SK-N-SH (cell line): ENCODE results near the gene VTCN1. TPM values are rescaled to one million over a fixed set of nuclear protein-coding genes. Genes with fewer than 3 reads are reported as not detected.

Source experiments
- CTCF ChIA-PET: fragments of 300-600, 350-600 bp; formaldehyde crosslinking; extraction: SDS; loops from one replicate; lab custom pipeline; 2021; lab: Yijun Ruan, JAX
- POLR2A ChIA-PET: fragments of 350-600 bp; sonication (Branson Sonifier 250); formaldehyde crosslinking; extraction: SDS; loops from one replicate; lab custom pipeline; 2020; ENCODE audit warnings: antibody characterized with exemption, inconsistent platforms; lab: Yijun Ruan, JAX
- DNase-seq: peaks from one replicate; pipeline ENCODE4 v3.0.0; 2012
- H2AFZ ChIP-seq: fragments of 200-600 bp; sonication (generic); 2 replicates; pipeline ENCODE4 v1.8.1; 2016; ENCODE audit warnings: antibody characterized with exemption, mild to moderate bottlenecking, low read depth
- H3F3A ChIP-seq: fragments of 200-600 bp; sonication (generic); replicated peaks from 2 replicates; pipeline ENCODE3; 2016; ENCODE audit warnings: antibody characterized with exemption, mild to moderate bottlenecking; ENCODE audit not compliant: insufficient read depth
- H3K27ac ChIP-seq, 2 experiments: fragments of 200-500 bp in 1 of 2; fragments of 200-600 bp in 1 of 2; sonication (Bioruptor generic) in 1 of 2; sonication (generic), shearing (Covaris generic) in 1 of 2; 2 replicates each; pipeline versions ENCODE4 v1.5.1 to v1.6.1; 2014 to 2016; ENCODE audit warnings: low read depth in 2 of 2, inconsistent platforms in 1 of 2, low read length in 1 of 2, mild to moderate bottlenecking in 1 of 2, mixed read lengths in 1 of 2
- H3K27me3 ChIP-seq: fragments of 200-600 bp; sonication (generic), shearing (Covaris generic); 2 replicates; pipeline ENCODE4 v1.6.1; 2016; ENCODE audit warnings: mixed run types; ENCODE audit not compliant: insufficient read depth
- H3K36me3 ChIP-seq, 2 experiments: fragments of 200-500 bp in 1 of 2; fragments of 200-600 bp in 1 of 2; sonication (Bioruptor generic) in 1 of 2; sonication (generic) in 1 of 2; replicated peaks in 1 of 2; 2 replicates each; pipeline versions ENCODE3 to v1.5.1; 2014 to 2016; ENCODE audit warnings: low read length in 1 of 2, mild to moderate bottlenecking in 1 of 2; ENCODE audit not compliant: insufficient read depth in 2 of 2, control insufficient read depth in 1 of 2
- H3K4me1 ChIP-seq, 2 experiments: fragments of 200-500 bp in 1 of 2; fragments of 200-600 bp in 1 of 2; sonication (Bioruptor generic) in 1 of 2; sonication (generic), shearing (Covaris generic) in 1 of 2; 2 replicates each; pipeline versions ENCODE4 v1.5.1 to v1.6.1; 2014 to 2016; ENCODE audit warnings: low read depth in 1 of 2, low read length in 1 of 2, mixed run types in 1 of 2; ENCODE audit not compliant: insufficient read depth in 2 of 2, control insufficient read depth in 1 of 2
- H3K4me2 ChIP-seq: fragments of 200-600 bp; sonication (generic), shearing (Covaris generic); 2 replicates; pipeline ENCODE4 v1.6.1; 2017; ENCODE audit warnings: mixed run types
- H3K4me3 ChIP-seq, 2 experiments: fragments of 200-500 bp in 1 of 2; fragments of 200-600 bp in 1 of 2; sonication (Bioruptor generic) in 1 of 2; sonication (generic), shearing (Covaris generic) in 1 of 2; 2 replicates each; pipeline versions ENCODE4 v1.5.1 to v1.8.1; 2014 to 2016; ENCODE audit warnings: low read depth in 2 of 2, inconsistent platforms in 1 of 2, low read length in 1 of 2, mild to moderate bottlenecking in 1 of 2, mixed read lengths in 1 of 2, moderate library complexity in 1 of 2
- H3K79me2 ChIP-seq: fragments of 200-600 bp; sonication (generic); 2 replicates; pipeline ENCODE4 v1.8.1; 2017; ENCODE audit warnings: mild to moderate bottlenecking; ENCODE audit not compliant: insufficient read depth
- H3K9ac ChIP-seq: fragments of 200-600 bp; sonication (generic); 2 replicates; pipeline ENCODE4 v1.6.1; 2017; ENCODE audit warnings: mixed run types
- H3K9me2 ChIP-seq: fragments of 200-600 bp; sonication (generic); 2 replicates; pipeline ENCODE4 v1.6.1; 2017; ENCODE audit warnings: mixed run types
- H3K9me3 ChIP-seq: fragments of 200-600 bp; sonication (generic); 2 replicates; pipeline ENCODE4 v1.6.1; 2017; ENCODE audit warnings: mixed run types, mild to moderate bottlenecking, moderate library complexity
- H4K20me1 ChIP-seq: fragments of 200-600 bp; sonication (generic); 2 replicates; pipeline ENCODE4 v1.6.1; 2017; ENCODE audit warnings: mild to moderate bottlenecking, mixed run types; ENCODE audit not compliant: insufficient read depth
- CTCF ChIP-seq: fragments of 200-600 bp; sonication (generic); IDR thresholded peaks from 2 replicates; pipeline ENCODE4 v1.6.1; 2017; ENCODE audit warnings: antibody characterized with exemption, mild to moderate bottlenecking, moderate library complexity
- EP300 ChIP-seq, 2 experiments: IDR thresholded peaks; 2 replicates each; pipeline versions ENCODE4 v1.4.0 to v1.6.1; 2012; ENCODE audit warnings: borderline replicate concordance in 1 of 2, low read depth in 1 of 2, low read length in 1 of 2
- GABPA ChIP-seq: IDR thresholded peaks from 2 replicates; pipeline ENCODE4 v1.4.0; 2012; ENCODE audit warnings: low read depth, mild to moderate bottlenecking
- GATA2 ChIP-seq: sonication (generic); formaldehyde crosslinking; IDR thresholded peaks from 2 replicates; pipeline ENCODE4 v1.5.0; 2020; ENCODE audit warnings: mild to moderate bottlenecking, missing genetic modification reagents
- IRF3 ChIP-seq: fragments of 150-350 bp; IDR thresholded peaks from 2 replicates; pipeline ENCODE4 v1.6.1; 2016; ENCODE audit warnings: mild to moderate bottlenecking, low read depth, low read length
- MEF2A ChIP-seq: IDR thresholded peaks from 2 replicates; pipeline ENCODE4 v1.4.0; 2012; ENCODE audit warnings: low read depth, borderline replicate concordance
- MXI1 ChIP-seq: IDR thresholded peaks from 2 replicates; pipeline ENCODE4 v1.6.1; 2012; ENCODE audit warnings: mild to moderate bottlenecking, low read depth, low read length, improper control_type of control experiment
- NFIC ChIP-seq: IDR thresholded peaks from 2 replicates; pipeline ENCODE4 v1.4.0; 2012; ENCODE audit warnings: borderline replicate concordance
- NRF1 ChIP-seq: IDR thresholded peaks from 2 replicates; pipeline ENCODE4 v1.6.1; 2012; ENCODE audit warnings: low read depth, mild to moderate bottlenecking, low read length
- POLR2AphosphoS5 ChIP-seq: IDR thresholded peaks from 2 replicates; pipeline ENCODE4 v1.6.1; 2012; ENCODE audit warnings: low read depth, low read length
- RAD21 ChIP-seq: IDR thresholded peaks from 2 replicates; pipeline ENCODE4 v1.6.1; 2012; ENCODE audit warnings: mild to moderate bottlenecking, low read length
- RCOR1 ChIP-seq: fragments of 150-350 bp; IDR thresholded peaks from 2 replicates; pipeline ENCODE4 v1.6.1; 2017; ENCODE audit warnings: antibody characterized with exemption, low read length
- SMC3 ChIP-seq: IDR thresholded peaks from 2 replicates; pipeline ENCODE4 v1.6.1; 2012; ENCODE audit warnings: low read depth, low read length, improper control_type of control experiment
- WGBS: methylation state at CpG from one replicate; pipeline ENCODE4 v1.1.6; 2017; ENCODE audit warnings: low lambda C conversion rate; 5-methylcytosine and 5-hydroxymethylcytosine counted together
- polyA plus RNA-seq, 3 experiments: library from polyadenylated mRNA; depleted of rRNA; stranded (reverse); fragments of >200 nt; gene quantifications; 2 replicates each; pipeline ENCODE4 v1.2.3, GENCODE V29; 2012
- TF ChIP-seq, protein P1 (sequence below): IDR thresholded peaks from 2 replicates; pipeline ENCODE4 v1.4.0; 2012; ENCODE audit warnings: low read depth
- TF ChIP-seq, protein P2 (sequence below): IDR thresholded peaks from 2 replicates; pipeline ENCODE4; 2012
- TF ChIP-seq, protein P3 (sequence below): IDR thresholded peaks from 2 replicates; pipeline ENCODE4 v1.6.1; 2012; ENCODE audit warnings: mild to moderate bottlenecking, low read depth, low read length, moderate library complexity

Gene VTCN1
- polyA plus RNA-seq, 1 of the 3 experiments (the other 2 are of a cell fraction) = not detected

- WGBS = under 1% methylated on average over 31 of the region's 71 CpGs
- peak within 1 kb of the TSS; percentile 90 for H3K9ac ChIP-seq
- H3K9me3 ChIP-seq = no peaks in the 10 kb centered on the region
- H3K9me2 ChIP-seq = no peaks in the 10 kb centered on the region
- H2AFZ ChIP-seq = peak within 1 kb of the TSS; percentile 96
- POLR2A ChIA-PET = no interaction called here
- no peaks in the 10 kb centered on the region for H4K20me1 ChIP-seq
- CTCF ChIA-PET = interaction anchor here (0.7 to 3.8 kb wide), 18 partner anchors 8 to 413 kb away, joined by 3 to 27 read pairs (median 4); partner anchors contain the start of genes TTF2 and VTCN1
- peak; percentile 95 for DNase-seq
- H3K36me3 ChIP-seq = peaks cover 0 to 3% of the 10 kb centered on the region in 2 experiments
- H3K27me3 ChIP-seq = no peaks in the 10 kb centered on the region
- H3K27ac ChIP-seq = peak within 1 kb of the TSS; percentile 88 to 92
- H3K79me2 ChIP-seq = peaks cover 6% of the 10 kb centered on the region
- H3K4me3 ChIP-seq = peak within 1 kb of the TSS; percentile 66 to 80
- peak within 1 kb of the TSS; percentile 84 for H3K4me2 ChIP-seq
- H3K4me1 ChIP-seq = peaks cover 4 to 10% of the 10 kb centered on the region in 2 experiments; a peak in 2 of 4 replicates
- TF ChIP-seq GABPA (no peak), RCOR1 (peak; percentile 58; the same call in 1 of the 2 replicates), EP300 (IDR thresholded peaks at IDR 0.05; ENCODE audit: borderline replicate concordance in 1 of 2, low read depth in 1 of 2, low read length in 1 of 2) (no peak), IRF3 (peak; percentile 48; the same call in 1 of the 2 replicates), RAD21 (peak; percentile 62), NRF1 (0 out of 2 replicates have a peak, but pooled peaks have one; percentile 18), MXI1 (0 out of 2 replicates have a peak, but pooled peaks have one; percentile 38), MEF2A (no peak), POLR2AphosphoS5 (peak; percentile 59; the same call in 1 of the 2 replicates), SMC3 (peak; percentile 49), GATA2 (CRISPR knock-in tag) (no peak), CTCF (peak; percentile 87), NFIC (no peak)
- TF ChIP-seq, protein P1, sequence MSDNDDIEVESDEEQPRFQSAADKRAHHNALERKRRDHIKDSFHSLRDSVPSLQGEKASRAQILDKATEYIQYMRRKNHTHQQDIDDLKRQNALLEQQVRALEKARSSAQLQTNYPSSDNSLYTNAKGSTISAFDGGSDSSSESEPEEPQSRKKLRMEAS = peak; percentile 100
- TF ChIP-seq, protein P2, sequence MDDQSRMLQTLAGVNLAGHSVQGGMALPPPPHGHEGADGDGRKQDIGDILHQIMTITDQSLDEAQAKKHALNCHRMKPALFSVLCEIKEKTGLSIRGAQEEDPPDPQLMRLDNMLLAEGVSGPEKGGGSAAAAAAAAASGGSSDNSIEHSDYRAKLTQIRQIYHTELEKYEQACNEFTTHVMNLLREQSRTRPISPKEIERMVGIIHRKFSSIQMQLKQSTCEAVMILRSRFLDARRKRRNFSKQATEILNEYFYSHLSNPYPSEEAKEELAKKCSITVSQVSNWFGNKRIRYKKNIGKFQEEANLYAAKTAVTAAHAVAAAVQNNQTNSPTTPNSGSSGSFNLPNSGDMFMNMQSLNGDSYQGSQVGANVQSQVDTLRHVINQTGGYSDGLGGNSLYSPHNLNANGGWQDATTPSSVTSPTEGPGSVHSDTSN = peak; percentile 90
- TF ChIP-seq, protein P3, sequence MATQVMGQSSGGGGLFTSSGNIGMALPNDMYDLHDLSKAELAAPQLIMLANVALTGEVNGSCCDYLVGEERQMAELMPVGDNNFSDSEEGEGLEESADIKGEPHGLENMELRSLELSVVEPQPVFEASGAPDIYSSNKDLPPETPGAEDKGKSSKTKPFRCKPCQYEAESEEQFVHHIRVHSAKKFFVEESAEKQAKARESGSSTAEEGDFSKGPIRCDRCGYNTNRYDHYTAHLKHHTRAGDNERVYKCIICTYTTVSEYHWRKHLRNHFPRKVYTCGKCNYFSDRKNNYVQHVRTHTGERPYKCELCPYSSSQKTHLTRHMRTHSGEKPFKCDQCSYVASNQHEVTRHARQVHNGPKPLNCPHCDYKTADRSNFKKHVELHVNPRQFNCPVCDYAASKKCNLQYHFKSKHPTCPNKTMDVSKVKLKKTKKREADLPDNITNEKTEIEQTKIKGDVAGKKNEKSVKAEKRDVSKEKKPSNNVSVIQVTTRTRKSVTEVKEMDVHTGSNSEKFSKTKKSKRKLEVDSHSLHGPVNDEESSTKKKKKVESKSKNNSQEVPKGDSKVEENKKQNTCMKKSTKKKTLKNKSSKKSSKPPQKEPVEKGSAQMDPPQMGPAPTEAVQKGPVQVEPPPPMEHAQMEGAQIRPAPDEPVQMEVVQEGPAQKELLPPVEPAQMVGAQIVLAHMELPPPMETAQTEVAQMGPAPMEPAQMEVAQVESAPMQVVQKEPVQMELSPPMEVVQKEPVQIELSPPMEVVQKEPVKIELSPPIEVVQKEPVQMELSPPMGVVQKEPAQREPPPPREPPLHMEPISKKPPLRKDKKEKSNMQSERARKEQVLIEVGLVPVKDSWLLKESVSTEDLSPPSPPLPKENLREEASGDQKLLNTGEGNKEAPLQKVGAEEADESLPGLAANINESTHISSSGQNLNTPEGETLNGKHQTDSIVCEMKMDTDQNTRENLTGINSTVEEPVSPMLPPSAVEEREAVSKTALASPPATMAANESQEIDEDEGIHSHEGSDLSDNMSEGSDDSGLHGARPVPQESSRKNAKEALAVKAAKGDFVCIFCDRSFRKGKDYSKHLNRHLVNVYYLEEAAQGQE = 0 out of 2 replicates have a peak, but pooled peaks have one; percentile 42
- TF ChIP-seq, all 33 proteins: peak for 11
- no peaks in the 10 kb centered on the region for H3F3A ChIP-seq
Observed at GRCh38 chr1:117121589-117122329, 89.0 kb downstream of the VTCN1 start, which contains the start of gene TRIM45. Gene TRIM45, minus strand, starts transcription at chr1:117121749. Its CDS starts 548 bp downstream, at chr1:117121201.
